HepG2 (cell line): Measurements from ENCODE around the gene DALRD3. TPM values are rescaled to one million over a fixed set of nuclear protein-coding genes. Genes with fewer than 3 reads are reported as not detected.

Experiments
- ATAC-seq: fragments of 200-7000 bp; cut with Tn5 transposase; 3 replicates; pipeline ENCODE4 v1.9.1; 2020; ENCODE audit warnings: mild to moderate bottlenecking, moderate library complexity
- BruUV-seq: library from RNA; stranded (reverse); fragments of 400-500 nt; replicated peaks from 2 replicates; lab custom pipeline; 2021; lab: Mats Ljungman, UMichigan
- CTCF ChIA-PET: fragments of 300-600 bp; formaldehyde crosslinking; extraction: SDS; loops from one replicate; lab custom pipeline; 2021; ENCODE audit warnings: low total read pairs, inconsistent platforms, low intra/inter-chr PET ratio; lab: Yijun Ruan, JAX
- POLR2A ChIA-PET: fragments of 350-600 bp; sonication (Branson Sonifier 250); formaldehyde crosslinking; loops from one replicate; lab custom pipeline; 2020; ENCODE audit warnings: antibody characterized with exemption, inconsistent platforms; lab: Yijun Ruan, JAX
- DNase-seq: peaks from one replicate; pipeline ENCODE4 v3.0.0-alpha.2; 2015; ENCODE audit warnings: low spot score
- FAIRE-seq: peaks from 3 replicates; lab custom pipeline; 2011; peaks lifted over from hg19 to GRCh38; lab: Jason Lieb, UNC
- H2AFZ ChIP-seq: one replicate; pipeline ENCODE4 v1.6.1; 2011; ENCODE audit warnings: low read length, inconsistent platforms
- H3K27ac ChIP-seq: fragments of 300-600 bp; 3 replicates; pipeline ENCODE4 v1.8.0; 2011; ENCODE audit warnings: mixed run types, mild to moderate bottlenecking, mixed read lengths, low read length, inconsistent platforms; ENCODE audit not compliant: insufficient read depth; ENCODE audit errors: extremely low read length
- H3K27me3 ChIP-seq, 2 experiments: fragments of 200-600 bp in 1 of 2; 2 replicates in 1 of 2; 3 replicates in 1 of 2; pipeline versions ENCODE4 v1.6.0 to v1.8.0; 2011; ENCODE audit warnings: low read length in 2 of 2, mild to moderate bottlenecking in 2 of 2, moderate library complexity in 2 of 2, inconsistent platforms in 1 of 2; ENCODE audit not compliant: insufficient read depth in 2 of 2, control insufficient read depth in 1 of 2
- H3K36me3 ChIP-seq, 2 experiments: fragments of 200-600 bp in 1 of 2; replicated peaks in 1 of 2; 2 replicates in 1 of 2; 3 replicates in 1 of 2; pipeline versions ENCODE4 v1.5.1 to v1.8.0; 2011; ENCODE audit warnings: low read length in 2 of 2, inconsistent platforms in 1 of 2; ENCODE audit not compliant: insufficient read depth in 2 of 2, control insufficient read depth in 1 of 2
- H3K4me1 ChIP-seq: 2 replicates; pipeline ENCODE4 v1.5.1; 2012; ENCODE audit warnings: low read length, inconsistent platforms; ENCODE audit not compliant: insufficient read depth
- H3K4me2 ChIP-seq: 2 replicates; pipeline ENCODE4 v1.6.0; 2011; ENCODE audit warnings: low read depth, low read length, inconsistent platforms
- H3K4me3 ChIP-seq, 3 experiments: fragments of 200-600 bp in 1 of 3; sonication (generic), shearing (Covaris generic) in 1 of 3; replicated peaks in 1 of 3; 2 replicates each; pipeline ENCODE4 v1.5.1; 2011 to 2016; ENCODE audit warnings: low read length in 3 of 3, inconsistent platforms in 2 of 3, low read depth in 2 of 3, mild to moderate bottlenecking in 2 of 3, control low read depth in 1 of 3, mixed read lengths in 1 of 3; ENCODE audit not compliant: insufficient read depth in 1 of 3
- H3K79me2 ChIP-seq: one replicate; pipeline ENCODE4 v1.6.1; 2011; ENCODE audit warnings: low read length, inconsistent platforms; ENCODE audit not compliant: insufficient read depth
- H3K9ac ChIP-seq: 2 replicates; pipeline ENCODE4 v1.6.0; 2011; ENCODE audit warnings: mild to moderate bottlenecking, low read depth, low read length, inconsistent platforms; ENCODE audit not compliant: insufficient read depth
- H3K9me3 ChIP-seq: 2 replicates; pipeline ENCODE4 v1.5.1; 2012; ENCODE audit warnings: mild to moderate bottlenecking, low read length
- H4K20me1 ChIP-seq: 2 replicates; pipeline ENCODE4 v1.6.0; 2011; ENCODE audit warnings: inconsistent platforms, mild to moderate bottlenecking, low read length, moderate library complexity; ENCODE audit not compliant: insufficient read depth
- FOSL1 ChIP-seq: sonication (generic); formaldehyde crosslinking; IDR thresholded peaks from 2 replicates; pipeline ENCODE4 v1.9.0; 2021; ENCODE audit warnings: missing genetic modification reagents, borderline replicate concordance
- GABPB1 ChIP-seq: IDR thresholded peaks from 2 replicates; pipeline ENCODE4 v1.6.1; 2016; ENCODE audit warnings: mild to moderate bottlenecking, missing genetic modification reagents, moderate library complexity, missing compliant biosample characterization
- MTF2 ChIP-seq: sonication (generic); formaldehyde crosslinking; IDR thresholded peaks from 2 replicates; pipeline ENCODE4 v1.5.0; 2020; ENCODE audit warnings: missing genetic modification reagents, borderline replicate concordance
- MXD4 ChIP-seq: IDR thresholded peaks from 2 replicates; pipeline ENCODE4 v1.6.1; 2016; ENCODE audit warnings: mild to moderate bottlenecking, missing biosample characterization, missing genetic modification reagents
- THAP11 ChIP-seq: IDR thresholded peaks from 2 replicates; pipeline ENCODE4 v1.6.1; 2016; ENCODE audit warnings: missing biosample characterization, missing genetic modification reagents
- YY1 ChIP-seq: IDR thresholded peaks from 2 replicates; pipeline ENCODE4 v1.6.1; 2011; ENCODE audit warnings: low read length, low read depth, moderate library complexity, mild to moderate bottlenecking; ENCODE audit not compliant: insufficient read depth, insufficient replicate concordance
- ZC3H13 ChIP-seq: sonication (generic); formaldehyde crosslinking; IDR thresholded peaks from 2 replicates; pipeline ENCODE4 v1.8.1; 2023; ENCODE audit warnings: mild to moderate bottlenecking, missing genetic modification reagents, moderate library complexity
- ZNF17 ChIP-seq: sonication (generic); formaldehyde crosslinking; IDR thresholded peaks from 2 replicates; pipeline ENCODE4 v1.5.0; 2020; ENCODE audit warnings: mild to moderate bottlenecking, missing genetic modification reagents
- ZNF326 ChIP-seq: sonication (generic); formaldehyde crosslinking; IDR thresholded peaks from 2 replicates; pipeline ENCODE4 v1.4.0; 2020; ENCODE audit warnings: missing genetic modification reagents, borderline replicate concordance
- ZNF530 ChIP-seq: sonication (generic); formaldehyde crosslinking; IDR thresholded peaks from 2 replicates; pipeline ENCODE4 v1.5.0; 2020; ENCODE audit warnings: low read depth, mild to moderate bottlenecking, missing genetic modification reagents
- ZNF775 ChIP-seq: sonication (generic); formaldehyde crosslinking; IDR thresholded peaks from 2 replicates; pipeline ENCODE4 v1.4.0; 2020; ENCODE audit warnings: missing genetic modification reagents, mild to moderate bottlenecking, moderate library complexity, borderline replicate concordance
- WGBS: methylation state at CpG from one replicate; pipeline ENCODE4 v1.1.6; 2017; ENCODE audit warnings: low lambda C conversion rate; 5-methylcytosine and 5-hydroxymethylcytosine counted together
- in situ Hi-C: cut with HindIII; loops from 2 replicates; pipeline ENCODE4 v1.10.0; 2017; ENCODE audit warnings: low pct_unique_long_range_greater_than_20kb; ENCODE audit not compliant: extremely low pct_ligation_motif_present
- intact Hi-C: fragments of 100-400 bp; cut with micrococcal nuclease; formaldehyde crosslinking; loops from one replicate; pipeline ENCODE4 v1.10.0; 2022; ENCODE audit not compliant: unreplicated experiment
- polyA plus RNA-seq, 8 experiments: library from polyadenylated mRNA; depleted of rRNA in 3 of 8; stranded (reverse) in 7 of 8; unstranded in 1 of 8; fragments of >200 nt; fragmentation: Illumina TruSeq in 4 of 8; extraction: Trizol in 4 of 8; gene quantifications; 2 replicates each; pipeline versions ENCODE4 v1.2.1 to v1.2.3, GENCODE V29; 2011 to 2016; ENCODE audit warnings: low read depth in 4 of 8, missing spikeins in 1 of 8, mixed read lengths in 1 of 8; ENCODE audit not compliant: insufficient read depth in 1 of 8
- total RNA-seq, 5 experiments: library from RNA; depleted of rRNA; stranded (reverse); fragments of >200 nt; fragmentation: Illumina TruSeq; extraction: Trizol; gene quantifications; 2 replicates each; pipeline ENCODE4 v1.2.3, GENCODE V29; 2016; ENCODE audit warnings: low read depth in 1 of 5
- TF ChIP-seq, protein P1 (sequence below): sonication (generic); formaldehyde crosslinking; IDR thresholded peaks from 2 replicates; pipeline ENCODE4 v1.4.0; 2020; ENCODE audit warnings: mild to moderate bottlenecking, missing genetic modification reagents
- TF ChIP-seq, protein P2 (sequence below): sonication (generic); formaldehyde crosslinking; IDR thresholded peaks from 2 replicates; pipeline ENCODE4 v1.5.1; 2020; ENCODE audit warnings: missing genetic modification reagents, mild to moderate bottlenecking, borderline replicate concordance
- TF ChIP-seq, protein P3 (sequence below): sonication (generic); formaldehyde crosslinking; IDR thresholded peaks from 2 replicates; pipeline ENCODE4 v1.4.0; 2020; ENCODE audit warnings: missing genetic modification reagents
- TF ChIP-seq, protein P4 (sequence below): sonication (generic); formaldehyde crosslinking; IDR thresholded peaks from 2 replicates; pipeline ENCODE4 v1.8.0; 2023; ENCODE audit warnings: mild to moderate bottlenecking, missing genetic modification reagents

DALRD3 gene
- total and polyA plus RNA-seq, 2 of the 13 experiments (the other 11 are each of a cell fraction or from before 2014, with no cell fraction given): 19.9 to 36.5 TPM

GRCh38 chr3:49022688-49023171 is 4.3 kb upstream of the DALRD3 start (continued):
- TF ChIP-seq ZNF775 (CRISPR knock-in tag): no peak

DNA sequence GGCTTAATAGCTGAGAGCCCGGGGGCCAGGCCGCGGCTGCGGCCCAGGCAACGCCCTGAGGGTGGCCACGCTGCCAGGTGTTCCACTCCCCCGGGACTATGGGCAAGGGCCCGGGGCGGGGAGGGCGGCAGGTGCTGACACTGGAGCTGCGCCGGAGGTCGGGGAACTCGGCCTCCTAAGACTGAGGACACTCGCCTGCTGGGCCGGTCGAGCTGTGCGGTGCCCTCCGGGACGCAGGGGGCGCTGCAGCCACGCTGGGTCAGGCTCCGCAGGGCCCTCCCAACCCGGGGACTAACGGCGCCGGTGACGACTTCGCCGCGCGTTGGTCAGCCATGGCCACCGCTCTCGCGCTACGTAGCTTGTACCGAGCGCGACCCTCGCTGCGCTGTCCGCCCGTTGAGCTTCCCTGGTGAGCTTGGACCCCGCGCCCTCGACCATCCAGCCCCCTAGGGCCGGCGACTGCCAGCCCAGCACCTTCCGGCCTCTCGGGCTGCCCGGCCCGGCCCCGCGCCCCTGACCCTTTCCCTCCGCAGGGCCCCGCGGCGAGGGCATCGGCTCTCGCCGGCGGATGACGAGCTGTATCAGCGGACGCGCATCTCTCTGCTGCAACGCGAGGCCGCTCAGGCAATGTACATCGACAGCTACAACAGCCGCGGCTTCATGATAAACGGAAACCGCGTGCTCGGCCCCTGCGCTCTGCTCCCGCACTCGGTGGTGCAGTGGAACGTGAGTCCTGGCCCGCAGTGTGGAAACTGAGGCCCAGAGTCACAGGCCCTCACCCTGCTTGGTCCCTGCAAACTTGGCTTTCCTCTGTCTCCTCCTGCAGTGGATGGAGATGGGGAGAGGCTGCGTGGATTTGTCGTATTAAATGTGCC is 3.7 kb upstream of the DALRD3 start, which contains the start of gene NDUFAF3:
Gene NDUFAF3 (plus strand): TSS at position 309 of the 875 bp plus-strand sequence. CDS start 24 bp downstream, at position 333.
- no TSS peak for BruUV-seq
- Histone ChIP-seq H3K4me3 (peak within 1 kb of the TSS; percentile 80 to 96 (median 89)), H4K20me1 (no peaks in the 10 kb centered on the region), H2AFZ (no peak within 1 kb of the TSS), H3K27me3 (no peaks in the 10 kb centered on the region; a peak in 1 of 5 replicates), H3K4me1 (peaks cover 50% of the 10 kb centered on the region), H3K79me2 (peaks cover 27% of the 10 kb centered on the region), H3K9ac (peak within 1 kb of the TSS; percentile 99), H3K27ac (peak within 1 kb of the TSS; percentile 99), H3K9me3 (no peaks in the 10 kb centered on the region), H3K4me2 (peak within 1 kb of the TSS; percentile 89), H3K36me3 (peaks cover 16 to 30% of the 10 kb centered on the region in 2 experiments)
- intact Hi-C loops (loop anchor here (5.0 kb wide), 1 partner anchor 70 kb away; the partner anchor contains the start of gene QRICH1), in situ Hi-C loops (no loop called here)
- DNase-seq: peak; percentile 85
- whole genome bisulfite sequencing: 0% methylated on average over 7 of the region's 83 CpGs
- ChIA-PET POLR2A (interaction anchor here (0.6 to 11.1 kb wide), 19 partner anchors 7 to 548 kb away, joined by 3 to 280 read pairs (median 7); partner anchors contain the start of genes IMPDH2, KLHDC8B, LAMB2 and QARS1), CTCF (no interaction called here)
- peak; percentile 72 for ATAC-seq
- peak; percentile 34 for FAIRE-seq
- TF ChIP-seq, protein P1, sequence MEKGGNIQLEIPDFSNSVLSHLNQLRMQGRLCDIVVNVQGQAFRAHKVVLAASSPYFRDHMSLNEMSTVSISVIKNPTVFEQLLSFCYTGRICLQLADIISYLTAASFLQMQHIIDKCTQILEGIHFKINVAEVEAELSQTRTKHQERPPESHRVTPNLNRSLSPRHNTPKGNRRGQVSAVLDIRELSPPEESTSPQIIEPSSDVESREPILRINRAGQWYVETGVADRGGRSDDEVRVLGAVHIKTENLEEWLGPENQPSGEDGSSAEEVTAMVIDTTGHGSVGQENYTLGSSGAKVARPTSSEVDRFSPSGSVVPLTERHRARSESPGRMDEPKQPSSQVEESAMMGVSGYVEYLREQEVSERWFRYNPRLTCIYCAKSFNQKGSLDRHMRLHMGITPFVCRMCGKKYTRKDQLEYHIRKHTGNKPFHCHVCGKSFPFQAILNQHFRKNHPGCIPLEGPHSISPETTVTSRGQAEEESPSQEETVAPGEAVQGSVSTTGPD (CRISPR knock-in tag): no peak
- TF ChIP-seq, protein P2, sequence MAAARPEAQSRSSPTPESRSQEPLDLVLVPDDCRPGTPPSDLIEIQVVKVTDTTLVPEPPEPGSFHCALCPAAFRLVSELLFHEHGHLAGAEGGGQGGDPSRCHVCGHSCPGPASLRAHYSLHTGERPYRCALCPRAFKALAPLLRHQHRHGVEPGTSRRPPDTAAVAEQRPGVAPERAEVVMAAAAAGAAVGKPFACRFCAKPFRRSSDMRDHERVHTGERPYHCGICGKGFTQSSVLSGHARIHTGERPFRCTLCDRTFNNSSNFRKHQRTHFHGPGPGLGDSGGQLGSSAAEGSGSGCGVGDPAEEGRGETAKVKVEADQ (CRISPR knock-in tag): peak; percentile 64; the same call in 1 of the 2 replicates
- TF ChIP-seq MXD4 (CRISPR knock-in tag) (peak; percentile 61; the same call in 1 of the 2 replicates), THAP11 (CRISPR knock-in tag) (peak; percentile 87), YY1 (peak; percentile 93), ZNF326 (no peak), ZNF17 (CRISPR knock-in tag) (peak; percentile 91; the same call in 1 of the 2 replicates), FOSL1 (CRISPR knock-in tag) (peak; percentile 47; the same call in 1 of the 2 replicates), ZNF530 (CRISPR knock-in tag) (no peak), MTF2 (CRISPR knock-in tag) (no peak), ZC3H13 (CRISPR knock-in tag) (no peak; the same call in 1 of the 2 replicates), GABPB1 (peak; percentile 91)
- TF ChIP-seq, protein P3, sequence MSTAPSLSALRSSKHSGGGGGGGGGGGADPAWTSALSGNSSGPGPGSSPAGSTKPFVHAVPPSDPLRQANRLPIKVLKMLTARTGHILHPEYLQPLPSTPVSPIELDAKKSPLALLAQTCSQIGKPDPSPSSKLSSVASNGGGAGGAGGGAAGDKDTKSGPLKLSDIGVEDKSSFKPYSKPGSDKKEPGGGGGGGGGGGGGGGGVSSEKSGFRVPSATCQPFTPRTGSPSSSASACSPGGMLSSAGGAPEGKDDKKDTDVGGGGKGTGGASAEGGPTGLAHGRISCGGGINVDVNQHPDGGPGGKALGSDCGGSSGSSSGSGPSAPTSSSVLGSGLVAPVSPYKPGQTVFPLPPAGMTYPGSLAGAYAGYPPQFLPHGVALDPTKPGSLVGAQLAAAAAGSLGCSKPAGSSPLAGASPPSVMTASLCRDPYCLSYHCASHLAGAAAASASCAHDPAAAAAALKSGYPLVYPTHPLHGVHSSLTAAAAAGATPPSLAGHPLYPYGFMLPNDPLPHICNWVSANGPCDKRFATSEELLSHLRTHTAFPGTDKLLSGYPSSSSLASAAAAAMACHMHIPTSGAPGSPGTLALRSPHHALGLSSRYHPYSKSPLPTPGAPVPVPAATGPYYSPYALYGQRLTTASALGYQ (CRISPR knock-in tag): peak; percentile 56; the same call in 1 of the 2 replicates
- TF ChIP-seq, protein P4, sequence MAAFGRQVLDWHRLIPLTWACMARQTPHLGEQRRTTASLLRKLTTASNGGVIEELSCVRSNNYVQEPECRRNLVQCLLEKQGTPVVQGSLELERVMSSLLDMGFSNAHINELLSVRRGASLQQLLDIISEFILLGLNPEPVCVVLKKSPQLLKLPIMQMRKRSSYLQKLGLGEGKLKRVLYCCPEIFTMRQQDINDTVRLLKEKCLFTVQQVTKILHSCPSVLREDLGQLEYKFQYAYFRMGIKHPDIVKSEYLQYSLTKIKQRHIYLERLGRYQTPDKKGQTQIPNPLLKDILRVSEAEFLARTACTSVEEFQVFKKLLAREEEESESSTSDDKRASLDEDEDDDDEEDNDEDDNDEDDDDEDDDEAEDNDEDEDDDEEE (CRISPR knock-in tag): no peak; the same call in none of the 2 replicates
